HG02970 (cell line): Measurements from ENCODE around the gene GALNT2.

Experiments used
- ATAC-seq: cut with Tn5 transposase; IDR thresholded peaks from one replicate; pipeline ENCODE4 v1.9.1; 2021; ENCODE audit warnings: mild to moderate bottlenecking, moderate library complexity, moderate number of reproducible peaks; ENCODE audit not compliant: unreplicated experiment, low FRiP score

GALNT2 gene

DNA sequence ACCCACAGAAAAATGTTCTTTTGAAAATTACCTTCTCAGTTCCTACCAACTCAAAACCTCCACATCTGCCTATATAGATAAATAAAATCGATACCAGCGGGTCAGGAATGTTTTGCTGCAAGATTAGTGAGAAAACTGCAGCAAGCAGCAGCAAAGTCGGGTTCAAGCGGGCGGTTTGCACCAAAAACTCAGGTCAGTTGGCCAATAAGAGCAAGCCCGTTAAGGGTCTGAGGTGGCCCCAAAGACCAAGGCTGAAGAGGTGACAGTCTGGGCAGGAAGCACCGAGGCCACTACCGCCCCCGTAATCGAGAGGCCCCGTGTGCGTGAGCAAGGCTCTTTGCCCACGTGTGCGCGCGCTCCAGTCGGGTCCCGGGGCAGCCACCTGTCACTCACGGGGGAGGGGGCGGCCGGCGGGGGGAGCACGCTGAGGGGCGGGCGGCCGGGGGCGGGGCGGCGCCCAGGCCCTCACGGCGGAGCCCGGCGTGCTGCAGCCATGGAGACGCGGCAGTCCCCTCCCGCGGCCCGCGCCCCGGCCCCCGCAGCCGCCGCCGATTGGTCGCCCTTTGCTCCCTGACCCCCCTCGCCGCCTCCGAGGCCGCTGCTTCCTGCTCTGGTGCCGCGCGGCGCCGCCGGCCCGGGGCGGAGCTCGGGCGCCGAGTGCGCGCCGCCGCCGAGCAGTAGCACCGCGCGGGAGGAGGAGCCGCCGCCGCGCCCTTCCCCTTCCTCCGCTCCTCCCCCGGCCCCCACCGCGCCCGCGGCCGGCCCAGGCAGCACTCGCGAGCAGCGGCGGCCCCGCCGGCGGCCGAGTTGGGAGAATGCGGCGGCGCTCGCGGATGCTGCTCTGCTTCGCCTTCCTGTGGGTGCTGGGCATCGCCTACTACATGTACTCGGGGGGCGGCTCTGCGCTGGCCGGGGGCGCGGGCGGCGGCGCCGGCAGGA, at the start of gene GALNT2:
GALNT2 (plus strand) TSS at position 773 of the 939 bp plus-strand sequence; CDS start at position 816, 43 bp downstream.
- peak; percentile 96 for ATAC-seq

DNA sequence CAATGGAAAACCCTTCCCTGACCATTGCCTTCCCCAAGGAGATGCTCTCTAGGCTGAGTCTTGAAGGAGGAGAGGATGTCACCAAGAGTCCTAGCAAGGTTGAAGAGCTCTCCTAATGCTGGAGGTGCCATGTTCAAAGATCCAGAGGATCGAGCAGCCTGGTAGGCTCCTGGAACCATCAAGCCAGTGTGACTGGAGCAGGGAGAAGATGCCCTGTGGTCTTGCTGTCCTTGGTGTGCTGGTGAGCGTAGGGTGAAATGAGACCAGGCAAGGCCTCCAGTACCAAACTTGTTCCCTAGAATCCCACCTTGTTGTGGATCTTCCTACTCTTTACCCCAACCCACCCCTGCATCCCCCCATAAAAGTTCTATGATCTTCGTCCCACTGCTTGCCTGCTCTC, 46.6 kb upstream of the GALNT2 start:
- ATAC-seq: no peak

DNA sequence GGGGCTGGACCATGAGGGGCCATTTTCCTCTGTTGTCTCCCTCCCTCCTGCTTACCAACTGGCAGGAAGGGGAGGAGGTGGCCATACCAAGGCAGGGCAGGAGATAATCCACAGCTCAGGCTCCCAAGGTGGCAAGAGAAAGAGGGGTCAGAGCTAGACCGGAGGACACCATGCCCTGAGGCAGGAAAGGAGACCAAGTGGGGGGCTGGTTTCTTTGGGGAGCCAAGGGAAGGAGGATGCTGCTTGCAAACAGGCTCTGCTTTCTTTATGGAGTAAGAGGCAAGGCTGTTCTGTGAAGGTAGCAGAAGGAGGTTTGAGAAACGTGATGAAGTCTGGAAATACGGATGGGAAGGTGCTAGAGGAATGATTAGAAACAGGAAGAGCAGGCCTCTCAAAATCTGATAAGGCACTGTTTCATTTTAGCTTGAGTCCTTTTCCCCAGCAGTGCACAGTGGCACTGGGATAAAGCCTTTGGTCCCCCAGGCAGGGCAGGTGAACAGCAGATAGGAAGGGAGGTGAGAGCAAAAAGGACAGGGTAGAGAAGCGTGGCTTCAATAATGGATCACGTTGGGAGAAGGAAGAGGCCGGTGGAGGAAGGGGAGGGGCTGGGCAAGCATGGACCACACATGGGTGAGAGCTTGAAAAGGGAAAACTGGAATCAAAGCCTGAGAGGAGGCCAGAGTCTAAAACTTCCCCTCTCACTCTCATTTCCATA, 44.2 kb upstream of the GALNT2 start:
- ATAC-seq: no peak

DNA sequence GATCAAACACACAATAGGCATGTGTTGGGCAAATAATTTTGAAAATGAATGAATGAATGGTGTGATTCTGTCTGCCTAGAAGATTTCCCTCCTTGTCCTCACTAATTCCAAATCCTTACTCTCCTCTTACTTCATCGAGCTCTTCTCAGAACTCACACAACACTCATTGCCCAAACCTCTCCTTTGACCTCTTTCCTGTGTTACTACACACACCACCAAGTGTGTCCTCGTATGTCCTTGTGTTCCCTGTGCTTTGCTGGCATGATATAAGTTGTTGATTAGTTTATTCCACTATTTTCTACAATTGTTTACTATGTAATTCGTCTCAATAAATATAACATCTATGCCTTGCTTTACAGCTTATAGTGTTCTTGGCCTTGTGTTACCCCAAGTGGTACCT, 41.4 kb upstream of the GALNT2 start:
- no peak for ATAC-seq

DNA sequence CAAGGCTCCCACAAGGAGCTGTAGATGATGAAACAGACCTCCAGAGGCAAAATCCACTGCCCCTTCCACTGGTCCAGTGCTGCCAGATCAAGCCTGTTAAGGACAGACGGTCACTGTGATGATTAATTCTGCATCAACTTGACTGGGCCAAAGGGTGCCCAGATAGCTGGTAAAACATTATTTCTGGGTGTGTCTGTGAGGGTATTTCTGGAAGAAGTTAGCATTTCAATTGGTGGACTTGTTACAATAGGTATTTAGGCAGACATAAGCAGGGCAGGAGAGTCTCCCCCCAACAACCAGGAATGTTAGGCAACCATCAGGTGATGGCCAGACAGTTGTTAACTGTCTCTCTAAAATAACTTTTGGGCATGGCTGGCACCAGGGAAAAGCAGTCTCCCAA, 40.9 kb upstream of the GALNT2 start:
- no peak for ATAC-seq

DNA sequence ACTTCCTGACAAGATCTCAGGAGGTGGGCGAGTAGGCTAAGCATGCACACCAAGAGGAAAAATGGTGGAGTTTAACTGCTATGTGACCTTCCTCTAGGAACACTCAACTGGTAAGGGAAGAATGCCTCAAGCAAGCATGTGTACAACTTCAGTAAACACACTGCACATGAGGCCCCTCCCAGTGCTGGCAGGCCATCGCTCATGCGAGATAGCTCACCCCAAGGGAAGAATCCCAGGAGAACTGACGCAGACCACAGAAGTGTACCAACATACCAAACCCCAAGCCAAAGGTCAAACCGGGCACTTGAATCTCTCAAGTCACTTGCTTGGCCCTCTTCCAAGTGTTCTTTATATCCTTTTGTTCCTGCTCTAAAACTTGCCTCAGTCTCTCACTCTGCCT, 40.5 kb upstream of the GALNT2 start:
- no peak for ATAC-seq

DNA sequence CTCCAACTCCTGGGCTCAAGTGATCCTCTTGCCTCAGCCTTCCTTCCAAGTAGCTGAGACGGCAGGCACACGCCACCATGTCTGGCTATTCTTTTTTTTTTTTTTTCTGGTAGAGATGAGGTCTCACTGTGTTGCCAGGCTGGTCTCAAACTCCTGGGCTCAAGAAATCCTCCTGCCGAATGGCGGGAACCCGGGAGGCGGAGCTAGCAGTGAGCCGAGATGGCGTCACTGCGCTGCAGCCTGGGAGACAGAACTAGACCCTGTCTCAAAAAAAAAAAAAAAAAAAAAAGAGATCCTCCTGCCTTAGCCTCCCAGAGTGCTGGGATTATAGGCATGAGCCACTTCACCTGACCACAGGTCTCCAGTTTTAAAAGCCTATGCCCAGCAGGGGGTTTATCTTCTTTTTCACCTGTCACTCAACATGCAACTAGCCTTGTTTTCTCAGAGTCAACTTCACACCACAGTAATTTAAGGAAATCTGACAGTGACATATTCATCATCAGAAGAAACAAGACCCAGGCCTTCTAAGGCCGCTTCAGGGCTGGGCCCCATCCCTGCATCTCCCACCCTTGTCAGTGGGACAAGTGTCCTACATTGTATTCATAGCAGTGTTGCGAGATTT, 38.3 kb upstream of the GALNT2 start:
- no peak for ATAC-seq

DNA sequence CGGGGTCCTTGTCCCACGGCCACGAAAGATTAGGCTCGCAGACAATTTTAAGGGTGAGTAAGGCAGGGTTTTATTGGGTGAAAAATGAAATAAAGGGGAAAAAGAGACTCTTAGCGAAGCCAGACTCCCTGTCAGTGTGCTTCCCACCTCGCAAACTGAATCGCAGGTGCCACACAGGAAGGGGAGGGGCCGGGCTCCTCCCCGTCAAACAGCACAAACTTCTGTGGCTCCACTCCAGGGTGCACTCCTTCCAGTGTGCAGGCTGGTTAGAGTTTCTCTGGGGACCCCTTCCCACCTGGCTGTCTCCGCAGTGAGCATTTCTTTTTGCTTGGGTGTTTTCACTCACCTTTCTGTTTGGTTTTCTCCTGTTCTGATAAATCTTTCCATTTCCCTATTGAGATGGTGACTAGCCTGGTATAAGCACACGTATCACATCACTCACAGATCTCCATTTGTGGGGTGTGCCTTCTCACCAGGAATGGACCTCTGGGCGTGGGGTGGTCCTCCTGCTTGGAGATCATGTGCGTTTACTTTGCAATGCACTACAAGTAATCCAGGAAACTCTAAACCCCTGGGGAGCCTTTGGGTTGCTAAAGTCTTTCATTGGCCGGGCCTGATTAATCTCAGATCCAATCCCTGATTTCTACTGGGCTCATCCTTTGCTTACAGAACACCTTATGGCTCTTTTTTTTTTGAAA, 37.6 kb upstream of the GALNT2 start:
- no peak for ATAC-seq

DNA sequence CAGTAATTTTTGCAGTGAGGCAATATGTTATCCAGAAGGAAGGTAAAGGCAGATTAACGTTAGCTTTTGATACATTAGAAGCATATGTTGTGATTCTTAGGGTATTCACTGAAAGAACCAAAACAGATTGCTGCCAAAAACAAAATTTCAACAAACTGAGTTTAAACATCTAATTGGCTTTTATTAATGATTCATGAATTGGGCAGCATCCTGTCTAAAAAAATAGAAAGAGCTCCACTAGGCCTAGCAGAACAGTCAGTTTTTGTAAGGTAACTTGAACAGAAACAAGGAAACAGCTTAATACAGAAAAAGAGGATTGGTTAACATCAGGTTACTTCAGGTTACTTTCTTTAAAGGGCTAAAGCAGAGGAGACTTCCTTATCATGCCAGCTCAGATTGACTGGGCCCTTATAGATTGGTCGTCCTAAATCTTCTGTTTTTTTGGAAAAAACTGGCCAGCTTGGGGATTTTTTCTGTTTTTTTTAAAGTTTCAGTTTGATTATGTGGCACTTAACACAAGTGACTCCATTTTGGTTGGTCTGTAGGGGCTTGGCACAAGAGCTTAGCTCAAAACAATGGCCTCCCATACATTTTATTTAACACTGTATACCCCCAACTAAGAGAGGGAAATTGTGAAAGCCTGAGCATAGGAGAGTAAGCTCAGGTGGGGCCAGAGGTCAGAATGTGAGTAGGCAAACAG, 36.8 kb upstream of the GALNT2 start:
- ATAC-seq: no peak

DNA sequence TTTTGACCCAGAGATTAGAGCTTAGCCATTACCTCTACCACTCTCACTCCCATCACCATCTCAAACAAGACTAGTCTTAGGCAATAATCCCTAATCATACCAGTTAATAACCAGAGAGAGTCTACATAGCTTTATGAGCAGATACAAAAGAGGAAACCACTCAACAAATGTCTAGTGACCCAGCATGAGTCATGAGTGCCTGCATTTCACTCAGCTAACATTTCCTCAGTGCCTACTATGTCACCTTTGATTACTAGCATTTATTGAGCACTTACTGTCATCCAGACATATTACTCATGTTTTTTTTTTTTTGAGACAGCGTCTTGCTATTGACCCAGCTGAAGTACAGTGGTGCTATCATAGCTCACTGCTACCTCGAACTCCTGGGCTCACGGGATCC, 35.9 kb upstream of the GALNT2 start:
- ATAC-seq: no peak

DNA sequence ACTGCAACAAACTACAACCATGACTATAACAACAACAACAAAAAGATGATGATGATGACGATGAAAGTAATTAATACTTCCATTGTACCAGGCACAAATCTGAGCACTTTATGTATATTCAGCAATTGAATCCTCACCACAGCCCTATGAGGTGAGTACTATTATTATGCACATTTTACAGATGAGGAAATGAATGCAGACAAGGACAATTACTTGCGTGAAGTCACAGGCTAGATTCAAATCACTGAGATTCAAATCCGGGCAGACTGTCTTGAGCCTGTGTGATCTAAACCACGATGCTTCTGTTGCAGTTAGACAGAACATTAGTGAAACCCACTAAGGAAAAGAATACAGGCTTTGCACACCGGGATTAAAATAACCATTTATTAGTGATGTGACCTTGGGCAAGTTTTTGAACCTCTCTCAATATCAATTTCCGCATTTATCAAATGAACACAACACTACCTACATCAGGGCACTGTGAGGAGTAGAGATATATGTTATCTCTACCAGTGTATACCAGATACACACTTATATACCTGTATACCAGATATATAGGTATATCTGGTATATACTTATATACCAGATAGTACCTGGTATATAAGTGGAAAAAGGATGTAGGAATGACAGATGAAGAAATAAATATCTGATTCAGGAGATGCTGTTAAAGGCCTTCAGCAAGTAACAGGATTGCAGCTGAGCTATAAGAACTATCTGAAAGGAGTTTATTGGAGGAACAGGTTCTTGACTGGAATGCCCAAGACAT, 34.3 kb upstream of the GALNT2 start:
- ATAC-seq: no peak

DNA sequence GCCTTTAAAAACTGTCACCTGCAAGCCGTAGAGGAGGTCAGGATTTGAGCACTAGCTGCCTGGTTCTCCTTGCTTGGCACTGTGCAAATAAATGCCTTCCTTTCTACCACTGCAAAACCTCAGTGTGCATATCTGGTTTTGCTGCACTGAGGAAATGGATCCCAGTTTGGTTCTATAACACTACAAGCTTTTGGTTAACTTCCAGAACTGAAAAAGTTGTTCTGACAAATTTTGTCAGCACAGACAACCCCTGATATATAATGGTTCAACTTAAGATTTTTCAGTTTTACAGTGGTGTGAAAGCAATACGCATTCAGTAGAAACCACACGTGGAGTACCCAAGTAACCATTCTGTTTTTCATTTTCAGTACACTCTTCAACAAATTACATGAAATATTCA, 29.8 kb upstream of the GALNT2 start:
- ATAC-seq: no peak

DNA sequence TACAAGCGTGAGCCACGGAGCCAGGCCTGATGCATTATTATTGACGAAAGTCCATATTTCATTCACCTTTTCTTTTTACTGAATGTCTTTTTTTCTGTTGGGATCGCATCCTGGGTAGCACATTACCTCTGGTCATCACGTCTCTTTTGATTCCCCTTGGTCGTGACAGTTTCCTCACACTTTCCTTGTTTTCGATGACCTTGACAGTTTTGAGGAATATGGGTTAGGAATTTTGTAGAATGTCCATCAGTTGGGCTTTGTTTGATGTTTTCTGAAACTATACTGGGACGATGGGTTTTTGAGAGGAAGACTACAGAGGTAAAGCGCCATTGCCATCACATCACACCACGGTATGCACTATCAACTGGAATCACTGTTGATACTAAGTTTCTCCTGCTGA, 26.6 kb upstream of the GALNT2 start:
- ATAC-seq: no peak

DNA sequence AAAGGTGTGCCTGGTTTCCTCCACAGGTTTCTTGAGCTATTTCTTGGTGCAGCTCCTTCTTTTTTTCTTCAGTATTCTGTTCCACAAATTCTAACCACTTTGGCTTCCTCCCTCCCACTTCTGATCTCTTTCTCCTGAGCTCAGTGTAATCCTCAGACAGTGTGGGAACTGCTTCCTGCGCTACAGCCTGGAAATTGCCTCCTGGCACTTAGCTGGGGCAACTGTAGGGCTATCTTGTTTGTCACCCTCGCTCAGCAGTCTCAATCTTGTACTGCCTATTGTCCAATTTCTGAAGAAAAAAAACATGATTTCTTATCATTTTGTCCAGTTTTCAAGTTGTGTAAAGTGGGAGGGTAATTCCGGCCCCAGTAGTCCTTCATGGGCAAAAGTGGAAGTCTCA, 24.0 kb upstream of the GALNT2 start:
- ATAC-seq: no peak

DNA sequence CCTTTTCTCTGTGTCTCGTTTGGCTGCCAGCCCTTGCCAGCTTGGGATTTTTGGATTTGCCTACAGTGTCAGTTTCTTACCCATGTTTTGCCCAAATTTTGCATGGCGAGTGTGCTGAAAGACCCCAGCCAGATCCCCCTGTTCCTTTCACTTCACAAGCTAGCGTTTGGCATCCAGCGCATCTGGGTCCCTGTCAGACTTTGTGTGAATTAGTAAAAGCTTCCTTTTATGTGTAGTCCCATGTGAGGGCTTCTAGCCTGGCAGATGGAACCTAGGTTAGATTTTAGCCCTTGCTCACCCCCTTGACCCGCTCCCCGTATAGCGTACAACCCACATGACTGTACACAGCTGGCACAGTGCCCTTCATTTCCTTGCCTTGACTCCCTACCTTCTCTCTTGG, 22.3 kb upstream of the GALNT2 start:
- ATAC-seq: no peak

DNA sequence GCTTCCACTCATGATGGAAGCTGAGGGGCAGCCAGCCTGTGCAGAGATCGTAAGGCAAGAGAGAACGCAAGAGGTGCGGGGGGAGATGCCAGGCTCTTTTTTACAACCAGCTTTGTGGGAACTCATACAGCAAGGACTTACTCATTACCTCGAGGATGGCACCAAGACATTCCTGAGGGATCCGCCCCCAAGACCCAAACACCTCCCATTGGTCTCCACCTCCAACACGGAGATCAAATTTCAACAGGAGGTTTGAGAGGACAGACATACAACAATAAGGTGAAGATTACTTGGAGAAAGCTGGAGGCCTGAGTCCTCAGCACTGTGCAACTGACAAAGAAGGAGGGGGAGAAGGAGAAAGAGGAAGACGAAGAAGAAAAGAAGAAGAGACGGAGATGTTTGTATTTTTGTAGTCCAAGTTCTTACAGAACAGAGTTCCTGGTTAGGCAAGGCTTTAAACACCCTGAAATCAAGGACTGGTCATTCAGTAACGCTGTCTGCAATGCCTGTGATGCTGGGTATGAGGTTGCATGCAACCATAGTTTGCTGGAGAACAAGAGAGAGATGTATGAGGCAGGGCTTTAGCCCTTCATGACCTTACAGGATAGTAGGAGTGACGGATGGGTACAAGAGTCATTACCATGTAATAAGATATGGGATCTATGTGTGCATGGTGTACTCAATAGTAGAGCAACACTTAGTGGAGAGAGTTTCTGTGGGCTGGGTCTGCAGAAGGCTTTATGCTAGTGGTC, 19.7 kb upstream of the GALNT2 start:
- ATAC-seq: no peak

DNA sequence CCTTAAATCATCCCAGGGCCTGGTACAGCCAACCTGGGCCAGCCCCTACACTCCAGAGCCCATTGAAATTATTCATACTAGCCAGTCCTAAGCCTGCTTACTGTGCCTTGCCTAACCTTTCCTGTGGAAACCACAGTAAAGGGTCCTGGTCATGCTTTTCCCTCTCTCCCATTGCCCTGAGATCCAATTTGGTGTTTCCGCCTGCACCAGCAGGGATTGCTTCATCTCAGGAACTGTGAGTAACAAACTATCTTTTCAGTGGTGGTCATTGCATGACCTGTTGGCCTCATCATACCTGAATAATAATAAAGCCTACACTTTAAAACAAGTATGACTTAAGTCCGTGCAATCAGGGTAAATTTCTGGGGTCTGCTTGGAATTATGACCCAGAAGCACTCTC, 18.7 kb upstream of the GALNT2 start:
- ATAC-seq: no peak

DNA sequence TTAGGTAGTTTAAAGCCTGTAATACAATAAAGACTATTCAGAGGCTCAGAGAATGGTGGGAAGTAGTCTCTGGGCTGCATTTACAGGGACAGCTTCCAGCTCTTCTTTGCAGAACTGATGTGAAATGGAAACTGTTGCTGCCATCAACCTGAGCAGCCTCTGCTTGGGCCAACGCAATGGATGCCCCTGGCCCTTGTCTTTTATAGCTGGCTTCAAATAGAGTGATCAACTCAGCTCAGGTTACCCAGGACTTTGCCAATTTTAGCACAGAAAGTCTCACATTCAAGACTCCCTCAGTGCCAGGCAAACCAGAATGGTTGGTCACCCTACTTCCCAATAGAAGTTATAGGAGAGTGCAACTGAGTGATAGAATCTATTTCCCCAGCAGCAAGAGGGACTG, 18.1 kb upstream of the GALNT2 start:
- no peak for ATAC-seq

DNA sequence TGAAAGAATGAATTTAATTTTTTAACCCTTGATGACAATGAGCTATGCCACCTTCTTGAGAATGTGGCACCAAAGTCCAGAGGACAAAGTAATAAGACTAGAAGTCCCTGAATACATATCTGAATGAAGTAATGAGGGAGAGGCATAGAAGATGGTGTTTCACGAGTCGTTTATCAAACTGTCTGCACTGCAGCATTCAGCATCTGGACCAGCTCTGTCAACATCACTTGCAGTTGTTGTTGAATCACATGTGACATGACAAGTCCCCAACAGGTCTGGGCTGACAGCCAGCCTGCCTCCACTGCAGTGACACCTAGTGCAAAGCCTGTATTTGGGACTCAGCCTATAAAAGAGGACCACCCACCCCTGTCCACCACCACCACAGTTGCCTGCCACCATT, 17.3 kb upstream of the GALNT2 start:
- no peak for ATAC-seq
